ENCODE results near the gene DSTYK.
A peak's percentile ranks its signal among the peaks of the same experiment; 100 is the strongest.

Gene DSTYK

DNA sequence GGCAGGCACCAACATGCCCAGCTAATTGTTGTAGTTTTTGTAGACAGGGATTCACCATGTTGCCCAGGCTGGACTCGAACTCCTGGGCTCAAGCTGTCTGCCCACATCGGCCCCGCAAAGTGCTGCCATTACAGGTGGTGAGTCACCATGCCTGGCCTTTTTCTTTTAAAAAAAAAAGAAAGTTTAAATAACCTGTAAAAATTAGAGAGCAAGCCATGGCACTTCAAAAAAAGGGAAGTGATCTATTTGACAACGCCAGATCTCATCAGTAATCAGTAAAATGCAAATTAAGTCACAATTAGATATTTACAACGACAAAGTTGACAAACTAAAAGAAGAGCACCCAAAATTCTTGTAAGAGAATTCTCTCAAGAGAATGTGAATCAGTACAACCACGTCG lies 86.8 kb downstream of the DSTYK start:
- DNase-seq (ENCODE audit: low spot score), result no peak

GRCh38 chr1:205122489-205122882 lies 89.0 kb downstream of the DSTYK start:
- no peak for DNase-seq (ENCODE audit: low spot score)

DNA sequence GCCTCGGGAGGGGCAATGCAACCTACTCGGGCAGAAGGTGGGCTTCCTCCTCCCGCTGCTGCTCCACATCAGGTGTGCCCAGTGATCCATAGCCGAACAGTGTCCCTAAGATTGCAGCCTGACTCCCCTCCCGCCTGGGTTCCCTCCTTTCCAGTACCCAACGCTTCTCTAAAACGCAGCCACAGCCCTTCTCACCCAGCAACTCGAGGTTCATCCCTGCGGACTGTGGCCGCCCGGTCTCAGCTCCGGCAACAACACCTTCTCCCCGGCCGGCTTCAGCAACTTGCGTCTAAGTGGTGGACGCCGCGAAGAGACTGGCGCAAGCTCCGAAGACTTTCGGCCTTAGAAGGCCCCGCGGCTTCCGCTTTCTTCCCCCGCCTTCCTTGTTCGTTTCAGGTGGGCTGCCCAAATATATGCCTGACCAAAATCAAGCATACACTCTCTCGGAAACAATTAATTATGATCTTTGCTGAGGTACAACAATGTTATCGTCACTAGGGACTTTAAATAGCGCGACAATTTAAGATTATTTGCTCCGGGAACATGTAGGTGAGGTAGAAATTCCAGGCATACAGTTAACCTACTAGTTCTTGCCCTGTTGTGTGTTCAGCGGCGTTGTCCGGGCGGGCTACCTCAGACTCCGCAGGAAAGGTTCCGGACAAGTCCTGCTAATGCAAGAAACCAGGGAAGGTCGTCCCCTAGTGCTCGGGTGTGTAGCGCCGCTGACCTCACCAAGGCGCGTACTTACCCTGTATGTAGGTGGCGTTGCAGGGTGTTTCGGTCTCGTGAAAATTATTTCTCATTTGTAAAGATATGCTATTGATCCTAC lies 89.6 kb downstream of the DSTYK start, which contains the start of gene RBBP5:
TSS of gene RBBP5 (minus strand) at position 319 of the 829 bp plus-strand sequence. CDS start at position 214, 105 bp downstream.
- DNase-seq (ENCODE audit: low spot score), result peak; percentile 92

DNA sequence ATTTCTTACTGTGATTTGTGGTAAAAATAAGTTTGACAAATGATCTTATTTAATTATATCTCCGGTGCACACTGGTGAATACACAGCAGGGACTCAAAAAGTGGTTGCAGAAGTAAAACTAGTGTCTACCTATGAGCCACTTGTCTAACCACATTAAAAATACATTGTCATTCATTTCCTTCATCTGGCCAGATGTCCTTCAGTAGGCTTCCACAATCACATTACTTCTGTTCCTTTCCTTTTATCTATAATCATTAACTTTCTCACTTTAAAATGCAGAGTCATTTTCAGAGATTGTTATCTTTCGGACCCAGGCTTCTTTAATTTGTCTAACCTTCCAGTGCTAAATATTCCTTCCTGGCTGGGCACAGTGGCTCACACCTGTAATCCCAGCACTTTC lies 92.8 kb downstream of the DSTYK start:
- DNase-seq (ENCODE audit: low spot score), result no peak

DNA sequence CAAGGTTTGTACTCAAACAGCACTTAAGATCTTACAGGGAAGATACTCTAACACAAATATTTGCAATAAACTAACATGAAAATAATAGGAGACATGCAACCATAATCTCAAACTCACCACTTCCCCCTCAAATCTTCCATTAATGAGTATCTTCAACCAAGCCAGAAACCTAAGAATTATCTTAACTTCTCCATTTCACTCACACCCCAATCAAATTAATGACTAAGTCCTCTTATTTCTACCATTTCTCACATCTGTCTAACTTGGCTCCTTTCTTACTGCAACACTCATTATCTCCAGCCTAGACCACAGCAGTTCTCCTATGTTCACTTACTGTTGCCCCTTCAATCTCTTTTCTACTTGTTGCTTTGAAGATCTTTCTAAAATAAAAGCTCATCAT lies 100.1 kb downstream of the DSTYK start:
- no peak for DNase-seq (ENCODE audit: low spot score)

DNA sequence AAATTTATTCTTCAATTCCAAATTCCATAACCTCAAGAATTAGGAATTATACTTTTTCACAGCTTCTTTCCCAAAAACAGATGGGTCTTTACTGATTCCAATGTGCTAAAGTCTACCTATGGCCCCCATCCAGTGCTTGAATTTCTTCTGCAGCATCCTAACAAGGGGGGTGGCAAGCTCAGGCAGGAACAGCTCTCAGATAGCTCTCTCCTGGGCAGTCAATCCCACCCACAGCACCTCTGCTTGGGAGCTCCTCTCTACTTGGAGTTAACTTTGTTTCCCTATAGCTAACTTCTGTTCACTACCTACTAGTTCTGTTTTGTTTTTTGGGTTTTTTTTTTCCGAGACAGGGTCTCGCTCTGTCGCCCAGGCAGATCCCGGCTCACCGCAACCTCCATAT lies 101.8 kb downstream of the DSTYK start:
- no peak for DNase-seq (ENCODE audit: low spot score)

GRCh38 chr1:205109269-205109668 lies 102.2 kb downstream of the DSTYK start:
- no peak for DNase-seq (ENCODE audit: low spot score)

DNA sequence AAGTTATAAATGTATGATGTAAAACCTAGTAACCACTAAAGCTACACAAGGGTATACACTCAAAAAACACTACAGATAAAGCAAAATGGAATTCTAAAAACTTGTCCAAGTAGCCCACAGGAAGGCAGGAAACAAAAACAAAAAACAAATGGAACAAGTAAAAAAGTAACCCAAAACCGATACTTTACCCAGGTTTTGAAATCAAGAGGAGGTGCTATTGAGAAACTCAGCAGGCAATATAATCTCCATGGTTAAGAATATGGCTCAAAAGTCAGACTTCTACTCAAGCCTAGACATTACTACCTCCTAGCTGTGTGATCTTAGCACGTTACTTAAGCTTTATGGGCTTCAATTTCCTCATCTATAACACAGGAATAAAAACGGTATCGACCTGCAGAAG lies 103.0 kb downstream of the DSTYK start:
- DNase-seq (ENCODE audit: low spot score), result no peak

- DNase-seq (ENCODE audit: low spot score), result no peak
Observed at GRCh38 chr1:205107327-205107726, 104.2 kb downstream of the DSTYK start.

DNA sequence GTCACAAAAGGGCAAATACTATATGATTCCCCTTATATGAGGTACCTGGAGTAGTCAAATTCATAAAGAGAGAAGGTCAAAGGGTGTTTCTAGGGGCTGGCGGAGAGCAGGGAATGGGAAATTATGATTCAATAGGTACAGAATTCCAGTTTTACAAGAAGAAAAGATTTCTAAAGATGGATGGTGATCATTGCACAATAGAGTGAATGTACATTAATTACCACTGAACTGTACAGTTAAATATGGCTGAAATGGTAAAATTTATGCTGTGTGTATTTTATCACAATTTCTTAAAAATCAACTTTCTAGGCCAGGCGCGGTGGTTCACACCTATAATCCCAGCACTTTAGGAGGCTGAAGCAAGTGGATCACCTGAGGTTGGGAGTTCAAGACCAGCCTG lies 109.1 kb downstream of the DSTYK start:
- no peak for DNase-seq (ENCODE audit: low spot score)

DNA sequence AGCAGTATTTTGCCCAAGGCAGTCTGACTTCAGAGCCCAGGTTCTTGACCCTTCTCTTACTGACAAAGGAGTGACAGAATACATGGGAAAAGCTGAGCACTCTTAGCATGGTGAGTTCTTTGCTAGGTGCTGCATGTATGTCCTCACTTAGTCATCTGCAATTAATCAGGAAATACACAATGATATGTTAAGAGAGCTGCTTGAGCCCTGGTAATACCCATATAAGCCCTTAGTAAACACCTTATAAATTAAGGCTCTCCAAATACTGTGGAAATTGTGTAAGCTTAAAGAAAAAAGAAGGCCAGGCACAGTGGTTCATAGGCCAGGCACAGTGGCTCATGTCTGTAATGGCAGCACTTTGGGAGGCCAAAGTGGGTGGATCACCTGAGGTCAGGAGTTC lies 113.3 kb downstream of the DSTYK start:
- no peak for DNase-seq (ENCODE audit: low spot score)

GRCh38 chr1:205095422-205095821 lies 116.1 kb downstream of the DSTYK start:
- no peak for DNase-seq (ENCODE audit: low spot score)

Data from D341Med (cell line).